ENCODE data around the gene ZNF385D. TPM values are rescaled to one million over a fixed set of nuclear protein-coding genes. Genes with fewer than 3 reads are reported as not detected.

The ZNF385D gene
- total and polyA plus RNA-seq, 2 of the 13 experiments (the other 11 are each of a cell fraction or from before 2014, with no cell fraction given): not detected

- H3K9ac ChIP-seq (ENCODE audit: insufficient read depth, low read depth, low read length): no peak overlapping the region
- ATAC-seq: no peak
- no peaks in the 10 kb centered on the region for H3K36me3 ChIP-seq (replicated peaks in 1 of 2; ENCODE audit: control insufficient read depth in 1 of 2, insufficient read depth in 2 of 2, low read length in 2 of 2)
- H3K4me2 ChIP-seq (ENCODE audit: low read depth, low read length): no peak overlapping the region
- no peak for FAIRE-seq
- no peak overlapping the region for H3K4me3 ChIP-seq (replicated peaks in 1 of 3; ENCODE audit: insufficient read depth in 1 of 3, low read depth in 2 of 3, low read length in 3 of 3)
- in situ Hi-C loops (cut with HindIII; ENCODE audit: extremely low pct_ligation_motif_present, low pct_unique_long_range_greater_than_20kb) (no loop called here), intact Hi-C loops (cut with micrococcal nuclease; ENCODE audit: unreplicated experiment) (no loop called here)
- H4K20me1 ChIP-seq (ENCODE audit: insufficient read depth, low read length): no peaks in the 10 kb centered on the region
- ChIA-PET CTCF (ENCODE audit: low intra/inter-chr PET ratio, low total read pairs) (no interaction called here), POLR2A (no interaction called here)
- DNase-seq (ENCODE audit: low spot score): no peak
- no peak overlapping the region for H2AFZ ChIP-seq (ENCODE audit: low read length)
- H3K27ac ChIP-seq (ENCODE audit: extremely low read length, insufficient read depth, low read length): no peak overlapping the region
- no peaks in the 10 kb centered on the region for H3K79me2 ChIP-seq (ENCODE audit: insufficient read depth, low read length)
- H3K27me3 ChIP-seq (ENCODE audit: control insufficient read depth in 1 of 2, insufficient read depth in 2 of 2, low read length in 2 of 2): no peaks in the 10 kb centered on the region; a peak in 1 of 5 replicates
- TF ChIP-seq CREBL2 (CRISPR knock-in tag; IDR thresholded peaks at IDR 0.05; ENCODE audit: borderline replicate concordance) (no peak), ZFP62 (CRISPR knock-in tag; IDR thresholded peaks at IDR 0.05) (no peak), ATRX (CRISPR knock-in tag; IDR thresholded peaks at IDR 0.05; ENCODE audit: borderline replicate concordance) (no peak), ZNF281 (CRISPR knock-in tag; IDR thresholded peaks at IDR 0.05; ENCODE audit: borderline replicate concordance) (no peak), REST (IDR thresholded peaks at IDR 0.05; ENCODE audit: borderline replicate concordance in 1 of 2, low read depth in 1 of 2, low read length in 2 of 2) (no peak), TCF7L2 (IDR thresholded peaks at IDR 0.05; ENCODE audit: low read depth, low read length) (no peak), ZNF543 (CRISPR knock-in tag; IDR thresholded peaks at IDR 0.05) (no peak), MED13 (CRISPR knock-in tag; IDR thresholded peaks at IDR 0.05) (no peak), BRD4 (CRISPR knock-in tag; IDR thresholded peaks at IDR 0.05) (no peak)
- BruUV-seq (replicated peaks): no TSS peak
- 3% methylated on average over 1 of the region's 1 CpG for WGBS (ENCODE audit: low lambda C conversion rate)
- no peaks in the 10 kb centered on the region for H3K4me1 ChIP-seq (ENCODE audit: insufficient read depth, low read length)
- peaks cover 15% of the 10 kb centered on the region for H3K9me3 ChIP-seq (ENCODE audit: low read length)
These were observed 39.5 kb upstream of the ZNF385D start for GRCh38 chr3:21790466-21790865.

All from HepG2 (cell line).